ENCODE measurements around the gene TPRN.

Gene TPRN

DNA sequence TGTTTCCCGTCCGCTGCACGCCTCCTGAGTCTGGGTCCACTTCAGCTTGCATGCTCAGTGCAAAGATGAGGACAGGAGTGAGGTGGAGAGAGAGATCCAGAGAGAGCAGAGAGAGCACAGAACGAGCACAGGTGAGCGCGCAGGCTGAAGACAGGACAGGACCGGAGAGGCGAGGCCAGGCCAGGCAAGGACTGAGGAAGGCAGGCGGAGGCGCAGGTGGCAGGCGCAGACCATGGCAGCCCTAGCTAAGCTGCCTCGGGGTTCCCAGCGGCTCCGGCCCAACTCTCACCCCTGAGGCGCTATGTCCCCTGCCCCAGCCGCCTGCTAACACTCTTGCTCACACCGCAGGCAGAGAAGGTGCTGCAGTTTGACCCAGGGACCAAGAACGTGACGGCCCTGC is 51.9 kb downstream of the TPRN start:
- FAIRE-seq: no peak
- no peak for DNase-seq (ENCODE audit: insufficient read length, low spot score)
- TF ChIP-seq SPI1 (IDR thresholded peaks at IDR 0.05; ENCODE audit: low read depth, low read length) (no peak), POLR2AphosphoS5 (IDR thresholded peaks at IDR 0.05; ENCODE audit: low read depth, low read length) (no peak), TAF1 (IDR thresholded peaks at IDR 0.05; ENCODE audit: low read depth, low read length) (no peak), POLR2A (IDR thresholded peaks at IDR 0.05; ENCODE audit: low read depth, low read length) (no peak), PAX5 (IDR thresholded peaks at IDR 0.05; ENCODE audit: insufficient read depth, low read length, severe bottlenecking) (no peak), POU2F2 (IDR thresholded peaks at IDR 0.05; ENCODE audit: low read depth, low read length) (no peak)

DNA sequence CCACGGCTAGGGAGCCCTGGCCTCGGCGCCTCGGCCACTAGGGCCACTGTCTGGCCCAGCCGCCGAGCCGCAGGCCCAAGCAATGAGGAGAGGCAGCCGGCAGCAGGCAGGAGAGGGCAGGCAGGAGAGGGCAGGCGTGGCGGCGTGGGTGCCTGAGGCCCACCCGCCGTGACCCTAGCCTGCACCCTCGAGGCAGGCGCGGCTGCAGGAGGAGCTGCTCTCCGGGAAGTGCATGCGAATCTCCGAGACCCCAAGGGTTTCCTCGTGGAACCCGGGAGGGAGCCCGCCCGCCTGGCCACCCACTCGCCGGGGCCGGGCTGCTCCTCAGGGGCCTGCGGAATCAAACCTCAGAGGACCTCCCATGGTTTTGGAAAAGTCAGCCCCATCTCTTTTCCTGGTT is 52.3 kb downstream of the TPRN start:
- FAIRE-seq (no peak), DNase-seq (ENCODE audit: insufficient read length, low spot score) (no peak)
- no peak for TF ChIP-seq POLR2AphosphoS5 (IDR thresholded peaks at IDR 0.05; ENCODE audit: low read depth, low read length)
- TF ChIP-seq PAX5 (IDR thresholded peaks at IDR 0.05; ENCODE audit: insufficient read depth, low read length, severe bottlenecking): no peak
- TF ChIP-seq TAF1 (IDR thresholded peaks at IDR 0.05; ENCODE audit: low read depth, low read length): no peak
- TF ChIP-seq POU2F2 (IDR thresholded peaks at IDR 0.05; ENCODE audit: low read depth, low read length): no peak
- no peak for TF ChIP-seq POLR2A (IDR thresholded peaks at IDR 0.05; ENCODE audit: low read depth, low read length)
- TF ChIP-seq SPI1 (IDR thresholded peaks at IDR 0.05; ENCODE audit: low read depth, low read length): no peak

DNA sequence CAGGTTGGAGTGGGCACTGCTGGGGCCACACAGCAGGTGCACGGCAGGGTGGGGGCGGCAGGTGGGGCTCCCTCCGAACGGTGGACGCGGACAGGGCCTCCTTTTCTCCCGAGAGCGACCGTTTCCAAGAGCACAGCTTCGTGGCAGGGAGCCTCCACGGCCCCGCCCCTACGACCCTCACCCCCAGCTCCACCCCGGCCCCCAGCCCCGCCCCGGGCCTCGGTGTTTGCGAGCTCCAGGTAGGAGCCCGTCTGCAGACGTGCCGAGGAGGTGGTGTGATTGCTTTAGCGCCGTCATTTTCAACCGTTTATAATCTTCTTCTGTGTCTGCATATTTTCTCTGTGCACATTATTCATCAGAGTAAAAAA is 52.8 kb downstream of the TPRN start:
- TF ChIP-seq SPI1 (IDR thresholded peaks at IDR 0.05; ENCODE audit: low read depth, low read length): no peak
- TF ChIP-seq PAX5 (IDR thresholded peaks at IDR 0.05; ENCODE audit: insufficient read depth, low read length, severe bottlenecking): no peak
- TF ChIP-seq TAF1 (IDR thresholded peaks at IDR 0.05; ENCODE audit: low read depth, low read length): no peak
- TF ChIP-seq POU2F2 (IDR thresholded peaks at IDR 0.05; ENCODE audit: low read depth, low read length): no peak
- no peak for TF ChIP-seq POLR2A (IDR thresholded peaks at IDR 0.05; ENCODE audit: low read depth, low read length)
- FAIRE-seq: no peak
- DNase-seq (ENCODE audit: insufficient read length, low spot score): no peak

DNA sequence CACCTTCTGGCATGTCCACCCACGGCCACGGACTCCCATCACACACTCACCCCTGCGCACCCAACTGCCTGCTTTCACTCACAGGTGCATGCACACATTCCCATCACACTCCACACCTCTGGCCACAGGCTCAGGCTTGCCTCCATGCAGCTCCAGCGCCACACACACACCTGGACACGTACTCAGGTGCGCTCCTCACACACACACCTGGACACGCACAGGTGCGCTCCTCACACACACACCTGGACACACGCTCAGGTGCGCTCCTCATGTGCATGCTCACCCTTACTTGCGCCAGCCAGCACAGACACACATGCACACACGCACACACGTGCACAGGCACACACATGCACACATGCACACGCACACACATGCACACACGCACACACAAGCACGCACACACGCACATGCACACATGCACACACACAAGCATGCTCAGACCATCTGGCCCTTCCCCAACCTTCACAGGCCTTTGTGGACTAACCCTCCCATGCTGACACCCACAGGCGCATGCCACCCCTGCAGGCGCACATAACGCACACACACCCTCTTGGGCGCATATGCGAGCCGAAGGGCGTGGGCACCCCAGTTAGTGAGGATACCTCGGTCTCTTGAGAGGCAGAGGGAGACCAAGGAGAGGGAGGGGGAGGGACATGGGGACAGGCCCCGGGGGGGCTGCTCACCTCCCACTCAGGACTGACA is 53.3 kb downstream of the TPRN start:
- TF ChIP-seq POLR2A (IDR thresholded peaks at IDR 0.05; ENCODE audit: low read depth, low read length): no peak
- no peak for TF ChIP-seq PAX5 (IDR thresholded peaks at IDR 0.05; ENCODE audit: insufficient read depth, low read length, severe bottlenecking)
- no peak for TF ChIP-seq SPI1 (IDR thresholded peaks at IDR 0.05; ENCODE audit: low read depth, low read length)
- TF ChIP-seq POU2F2 (IDR thresholded peaks at IDR 0.05; ENCODE audit: low read depth, low read length): no peak
- no peak for TF ChIP-seq TAF1 (IDR thresholded peaks at IDR 0.05; ENCODE audit: low read depth, low read length)
- TF ChIP-seq POLR2AphosphoS5 (IDR thresholded peaks at IDR 0.05; ENCODE audit: low read depth, low read length): no peak
- DNase-seq (ENCODE audit: insufficient read length, low spot score): no peak
- peak; percentile 35 for FAIRE-seq

DNA sequence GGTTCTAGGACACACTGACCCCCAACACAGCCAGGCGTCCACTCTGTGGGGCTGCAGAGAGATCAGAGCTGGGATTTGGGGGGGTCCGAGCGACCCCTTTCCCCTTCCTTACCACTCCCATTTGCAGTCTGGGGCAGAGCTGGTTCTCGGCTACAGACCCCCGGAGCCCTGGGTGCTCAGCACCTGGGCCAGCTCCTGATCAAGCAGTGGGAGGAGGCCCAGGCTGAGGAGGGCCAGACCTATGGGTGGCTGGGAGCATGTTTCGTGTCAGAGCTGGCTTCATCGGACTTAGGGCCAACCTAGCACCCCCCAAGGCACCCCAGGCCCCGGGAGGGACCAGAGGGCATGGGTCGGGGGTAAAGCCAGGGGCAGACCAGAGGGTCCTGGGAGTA is 54.0 kb downstream of the TPRN start:
- TF ChIP-seq SPI1 (IDR thresholded peaks at IDR 0.05; ENCODE audit: low read depth, low read length) (no peak), TAF1 (IDR thresholded peaks at IDR 0.05; ENCODE audit: low read depth, low read length) (no peak), POU2F2 (IDR thresholded peaks at IDR 0.05; ENCODE audit: low read depth, low read length) (no peak), POLR2A (IDR thresholded peaks at IDR 0.05; ENCODE audit: low read depth, low read length) (no peak)
- DNase-seq (ENCODE audit: insufficient read length, low spot score) (no peak), FAIRE-seq (no peak)

DNA sequence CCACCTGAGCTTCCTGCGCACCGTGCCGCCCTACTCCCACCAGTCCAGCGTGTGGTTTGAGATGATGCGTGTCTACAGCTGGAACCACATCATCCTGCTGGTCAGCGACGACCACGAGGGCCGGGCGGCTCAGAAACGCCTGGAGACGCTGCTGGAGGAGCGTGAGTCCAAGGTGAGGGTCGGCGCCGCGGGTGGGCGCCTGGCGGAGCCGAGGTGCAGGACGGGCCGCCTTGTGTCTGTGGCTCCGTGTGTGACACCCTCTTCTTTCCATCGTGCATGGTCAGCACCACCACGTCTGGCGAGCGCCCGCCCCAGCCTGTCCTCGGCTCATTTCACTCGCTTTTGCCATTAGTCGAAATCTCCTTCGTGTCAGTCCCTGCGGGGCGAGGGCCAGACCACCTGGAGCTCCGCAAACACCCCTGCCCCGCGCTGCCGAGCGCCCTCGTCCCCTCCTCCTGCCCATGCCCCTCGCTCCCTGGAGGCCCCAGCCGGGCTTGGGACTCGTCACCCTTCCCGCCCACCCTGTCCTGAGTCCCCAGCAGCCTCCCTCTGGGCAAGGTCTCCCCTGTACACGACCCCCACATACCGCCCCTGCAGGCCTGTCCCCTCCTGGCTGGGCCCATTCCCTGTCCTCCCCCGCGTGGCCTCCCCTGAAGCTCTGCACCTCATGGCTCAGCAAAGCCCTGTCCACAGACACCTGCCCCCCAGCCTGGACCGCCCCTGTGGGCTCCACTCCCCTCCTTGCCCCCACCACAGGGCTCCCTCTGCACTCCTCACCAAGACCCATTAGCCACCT is 54.6 kb downstream of the TPRN start:
- TF ChIP-seq TAF1 (IDR thresholded peaks at IDR 0.05; ENCODE audit: low read depth, low read length): no peak
- TF ChIP-seq POU2F2 (IDR thresholded peaks at IDR 0.05; ENCODE audit: low read depth, low read length): no peak
- no peak for TF ChIP-seq POLR2A (IDR thresholded peaks at IDR 0.05; ENCODE audit: low read depth, low read length)
- no peak for TF ChIP-seq SPI1 (IDR thresholded peaks at IDR 0.05; ENCODE audit: low read depth, low read length)
- no peak for TF ChIP-seq POLR2AphosphoS5 (IDR thresholded peaks at IDR 0.05; ENCODE audit: low read depth, low read length)
- DNase-seq (ENCODE audit: insufficient read length, low spot score): no peak
- FAIRE-seq: no peak

DNA sequence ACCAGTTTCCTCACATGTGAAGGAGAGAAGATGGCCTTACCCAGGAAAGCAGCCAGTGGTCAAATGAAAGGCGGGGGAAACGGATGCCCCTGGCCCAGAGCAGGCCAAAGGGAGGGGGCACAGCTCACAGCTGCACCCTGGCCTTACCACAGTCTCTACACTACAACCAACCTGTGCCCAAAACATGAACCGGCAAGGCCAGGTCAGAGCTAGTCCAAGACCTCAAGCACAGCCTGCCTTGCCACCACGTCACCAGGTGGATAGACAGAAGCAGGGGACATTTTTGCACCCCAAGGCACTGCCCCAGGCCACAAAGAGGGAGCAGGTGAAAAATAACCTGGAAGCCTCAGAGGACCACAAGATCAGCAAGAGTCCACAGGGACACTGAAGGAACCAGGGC is 57.1 kb downstream of the TPRN start:
- DNase-seq (ENCODE audit: insufficient read length, low spot score) (no peak), FAIRE-seq (no peak)
- TF ChIP-seq TAF1 (IDR thresholded peaks at IDR 0.05; ENCODE audit: low read depth, low read length) (no peak), POLR2A (IDR thresholded peaks at IDR 0.05; ENCODE audit: low read depth, low read length) (no peak)

DNA sequence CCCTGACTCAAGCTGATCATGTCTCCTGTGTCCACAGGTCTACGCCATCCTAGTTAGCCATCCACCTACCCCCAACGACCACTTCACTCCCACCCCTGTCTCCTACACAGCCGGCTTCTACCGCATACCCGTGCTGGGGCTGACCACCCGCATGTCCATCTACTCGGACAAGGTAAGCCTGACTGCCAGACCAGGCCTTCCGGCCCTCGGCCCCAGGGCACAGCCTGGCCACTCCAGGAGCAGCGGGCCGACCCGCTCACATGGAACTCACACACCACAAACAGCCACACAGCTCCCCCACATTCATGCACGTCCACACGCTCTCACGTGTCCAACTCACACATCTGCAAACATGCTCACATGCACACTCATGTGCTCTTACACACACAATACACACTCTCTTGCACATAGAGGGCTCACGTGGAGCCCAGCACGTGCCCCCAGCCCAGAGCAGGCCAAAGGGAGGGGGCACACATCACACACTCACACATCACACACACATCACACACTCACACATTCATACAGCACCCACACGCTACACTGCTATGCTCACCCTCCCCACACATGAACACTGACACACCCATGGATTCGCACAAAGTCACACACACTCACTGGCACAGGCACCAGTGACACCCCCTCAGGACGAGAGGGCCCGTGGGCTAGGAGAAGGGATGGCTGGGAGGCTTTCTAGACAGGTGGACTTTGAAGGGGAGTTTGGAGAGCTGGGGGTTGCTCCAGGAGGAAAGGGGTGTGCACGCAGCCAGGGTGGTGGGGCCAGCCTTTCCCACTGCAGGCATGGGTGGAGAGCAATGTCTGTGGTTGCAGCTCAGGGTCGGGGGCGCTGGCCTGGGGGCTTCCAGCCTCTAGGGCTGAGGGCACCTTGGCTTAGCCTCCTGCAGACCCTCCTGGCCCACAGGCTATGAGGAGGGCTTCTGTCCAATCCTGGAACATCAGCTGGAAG is 58.3 kb downstream of the TPRN start:
- FAIRE-seq: no peak
- TF ChIP-seq SPI1 (IDR thresholded peaks at IDR 0.05; ENCODE audit: low read depth, low read length): no peak
- no peak for TF ChIP-seq PAX5 (IDR thresholded peaks at IDR 0.05; ENCODE audit: insufficient read depth, low read length, severe bottlenecking)
- TF ChIP-seq TAF1 (IDR thresholded peaks at IDR 0.05; ENCODE audit: low read depth, low read length): no peak
- TF ChIP-seq POLR2AphosphoS5 (IDR thresholded peaks at IDR 0.05; ENCODE audit: low read depth, low read length): no peak
- no peak for TF ChIP-seq POLR2A (IDR thresholded peaks at IDR 0.05; ENCODE audit: low read depth, low read length)
- TF ChIP-seq POU2F2 (IDR thresholded peaks at IDR 0.05; ENCODE audit: low read depth, low read length): no peak
- DNase-seq (ENCODE audit: insufficient read length, low spot score): no peak

Measured in GM12891 (cell line).